Measurements from ENCODE around the gene HNRNPAB.

DNA sequence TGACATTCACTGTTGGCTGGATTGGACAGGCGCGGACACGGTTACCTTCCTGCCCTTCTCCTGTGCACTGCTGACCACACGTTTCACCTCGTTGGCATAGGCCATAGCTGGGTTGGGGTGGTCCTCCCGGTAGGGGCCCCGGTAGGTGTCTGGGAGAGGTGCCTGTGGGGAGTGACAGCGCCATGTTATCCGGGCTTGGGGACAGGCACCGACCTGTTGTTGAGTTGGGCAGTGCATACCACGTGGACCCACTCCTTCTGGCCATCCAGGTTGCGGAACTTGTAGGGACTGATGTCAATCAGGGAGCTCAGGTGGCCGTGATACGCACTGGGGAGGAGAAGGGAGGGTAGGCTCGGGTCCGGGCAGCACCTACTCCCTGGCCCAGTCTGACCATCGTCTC, 20.1 kb downstream of the HNRNPAB start:
- TF ChIP-seq CTCF (conservative IDR thresholded peaks at IDR 0.05; ENCODE audit: low read length), result no peak
- TF ChIP-seq EZH2phosphoT487 (IDR thresholded peaks at IDR 0.05; ENCODE audit: borderline replicate concordance), result no peak
